Measurements from ENCODE around the gene STYXL2.

STYXL2 gene

GRCh38 chr1:167081594-167082156 is 12.2 kb upstream of the STYXL2 start:
- no peak for DNase-seq

GRCh38 chr1:167082511-167083027 is 11.3 kb upstream of the STYXL2 start:
- DNase-seq: no peak

GRCh38 chr1:167083066-167083665 is 10.7 kb upstream of the STYXL2 start:
- DNase-seq: no peak

GRCh38 chr1:167083871-167084270 is 10.0 kb upstream of the STYXL2 start:
- no peak for DNase-seq

- no peak for DNase-seq
Measured at GRCh38 chr1:167084757-167085156, 9.1 kb upstream of the STYXL2 start.

GRCh38 chr1:167086033-167086432 is 7.8 kb upstream of the STYXL2 start:
- DNase-seq: no peak

- no peak for DNase-seq
Measured at GRCh38 chr1:167086768-167087167, 7.1 kb upstream of the STYXL2 start.

- DNase-seq: no peak
Measured at GRCh38 chr1:167088746-167089417, 5.0 kb upstream of the STYXL2 start.

GRCh38 chr1:167089939-167090313 is 3.9 kb upstream of the STYXL2 start:
- no peak for DNase-seq

- DNase-seq: peak; percentile 55
Measured at GRCh38 chr1:167090314-167090942, 3.4 kb upstream of the STYXL2 start, which contains the start of gene GPA33. Gene GPA33 (minus strand): TSS chr1:167090377. CDS start chr1:167090287, 90 bp downstream.

- no peak for DNase-seq
Measured at GRCh38 chr1:167092653-167093052, 1.2 kb upstream of the STYXL2 start.

GRCh38 chr1:167094690-167095089 is 815 bp downstream of the STYXL2 start:
- DNase-seq: no peak

- DNase-seq: peak; percentile 18
Measured at GRCh38 chr1:167095368-167095767, 1.5 kb downstream of the STYXL2 start.

GRCh38 chr1:167099851-167100250 is 6.0 kb downstream of the STYXL2 start:
- no peak for DNase-seq

- DNase-seq: no peak
Measured at GRCh38 chr1:167100730-167101129, 6.9 kb downstream of the STYXL2 start.

GRCh38 chr1:167101754-167102153 is 7.9 kb downstream of the STYXL2 start:
- DNase-seq: no peak

- no peak for DNase-seq
Measured at GRCh38 chr1:167102906-167103573, 9.2 kb downstream of the STYXL2 start.

- no peak for DNase-seq
Measured at GRCh38 chr1:167104256-167104633, 10.4 kb downstream of the STYXL2 start.

- DNase-seq: no peak
Measured at GRCh38 chr1:167105271-167106118, 11.6 kb downstream of the STYXL2 start.

- no peak for DNase-seq
Measured at GRCh38 chr1:167106119-167106461, 12.2 kb downstream of the STYXL2 start.

- DNase-seq: no peak
Measured at GRCh38 chr1:167107456-167107855, 13.6 kb downstream of the STYXL2 start.

GRCh38 chr1:167109125-167109524 is 15.2 kb downstream of the STYXL2 start:
- no peak for DNase-seq
